HG02870 (cell line): Measurements from ENCODE around the gene NUP93.

Experiments
- ATAC-seq: cut with Tn5 transposase; IDR thresholded peaks from one replicate; pipeline ENCODE4 v1.9.1; 2021; ENCODE audit warnings: mild to moderate bottlenecking, moderate library complexity; ENCODE audit not compliant: unreplicated experiment

The NUP93 gene

GRCh38 chr16:56885446-56886162 is 155.7 kb downstream of the NUP93 start:
- no peak for ATAC-seq

GRCh38 chr16:56886296-56886695 is 156.4 kb downstream of the NUP93 start:
- ATAC-seq: no peak

- no peak for ATAC-seq
Measured at GRCh38 chr16:56886826-56887225, 156.9 kb downstream of the NUP93 start.

GRCh38 chr16:56888806-56889205 is 158.9 kb downstream of the NUP93 start:
- ATAC-seq: no peak

GRCh38 chr16:56889206-56889605 is 159.3 kb downstream of the NUP93 start:
- ATAC-seq: no peak

- no peak for ATAC-seq
Measured at GRCh38 chr16:56891685-56892084, 161.8 kb downstream of the NUP93 start.

- no peak for ATAC-seq
Measured at GRCh38 chr16:56892705-56893104, 162.8 kb downstream of the NUP93 start.

- ATAC-seq: no peak
Measured at GRCh38 chr16:56894331-56894917, 164.5 kb downstream of the NUP93 start.

GRCh38 chr16:56895813-56896212 is 165.9 kb downstream of the NUP93 start:
- ATAC-seq: no peak

GRCh38 chr16:56896244-56896643 is 166.3 kb downstream of the NUP93 start:
- ATAC-seq: no peak

GRCh38 chr16:56897026-56897799 is 167.3 kb downstream of the NUP93 start:
- ATAC-seq: no peak

GRCh38 chr16:56898847-56899246 is 168.9 kb downstream of the NUP93 start:
- peak; percentile 83 for ATAC-seq
